ENCODE results near the gene NMUR1.

NMUR1 gene

GRCh38 chr2:231494669-231495068 is 35.6 kb downstream of the NMUR1 start:
- no peak for DNase-seq (ENCODE audit: extremely low read depth in 1 of 2, low read depth in 1 of 2)

DNA sequence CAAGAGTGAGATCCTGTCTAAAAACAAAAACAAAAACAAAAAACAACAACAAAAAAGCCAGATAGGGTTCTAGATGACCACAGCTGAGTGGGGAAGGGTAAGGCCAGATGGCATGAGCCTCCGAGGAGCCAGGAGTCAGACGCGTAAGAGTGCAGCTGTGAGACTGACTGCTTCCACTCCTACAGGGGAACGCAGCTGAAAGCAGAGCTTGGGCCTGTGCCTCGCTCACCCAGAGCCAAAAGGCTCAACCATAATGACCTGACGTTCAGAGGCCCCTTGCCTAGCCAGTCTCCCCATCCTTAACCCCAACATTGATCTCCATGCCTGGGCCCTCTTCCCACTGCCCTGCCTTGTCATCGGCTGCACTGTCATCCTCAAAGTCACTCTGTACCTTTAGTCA is 39.4 kb downstream of the NMUR1 start:
- DNase-seq (ENCODE audit: extremely low read depth in 1 of 2, low read depth in 1 of 2), result no peak

GRCh38 chr2:231489990-231490389 is 40.3 kb downstream of the NMUR1 start:
- DNase-seq (ENCODE audit: extremely low read depth in 1 of 2, low read depth in 1 of 2), result no peak

DNA sequence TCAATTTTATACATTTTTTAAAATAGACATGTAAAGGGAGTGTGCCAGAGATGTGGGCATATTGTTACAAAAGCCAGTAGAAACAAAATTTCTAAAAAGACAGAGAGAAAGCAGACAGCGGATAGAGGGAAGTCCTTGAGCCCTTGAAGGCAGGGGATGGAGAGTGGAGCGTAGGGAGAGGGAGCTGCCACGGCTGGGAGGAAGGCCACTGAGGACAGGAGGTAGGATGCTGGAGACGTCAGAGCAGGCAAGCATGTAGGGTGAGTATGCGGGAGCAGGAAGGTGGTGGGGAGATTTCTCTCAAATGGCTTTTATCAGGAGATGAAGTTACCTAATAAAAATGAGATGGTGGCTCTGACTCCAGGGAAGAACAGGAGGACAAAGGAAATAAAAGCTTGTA is 41.9 kb downstream of the NMUR1 start:
- DNase-seq (ENCODE audit: extremely low read depth in 1 of 2, low read depth in 1 of 2), result no peak

DNA sequence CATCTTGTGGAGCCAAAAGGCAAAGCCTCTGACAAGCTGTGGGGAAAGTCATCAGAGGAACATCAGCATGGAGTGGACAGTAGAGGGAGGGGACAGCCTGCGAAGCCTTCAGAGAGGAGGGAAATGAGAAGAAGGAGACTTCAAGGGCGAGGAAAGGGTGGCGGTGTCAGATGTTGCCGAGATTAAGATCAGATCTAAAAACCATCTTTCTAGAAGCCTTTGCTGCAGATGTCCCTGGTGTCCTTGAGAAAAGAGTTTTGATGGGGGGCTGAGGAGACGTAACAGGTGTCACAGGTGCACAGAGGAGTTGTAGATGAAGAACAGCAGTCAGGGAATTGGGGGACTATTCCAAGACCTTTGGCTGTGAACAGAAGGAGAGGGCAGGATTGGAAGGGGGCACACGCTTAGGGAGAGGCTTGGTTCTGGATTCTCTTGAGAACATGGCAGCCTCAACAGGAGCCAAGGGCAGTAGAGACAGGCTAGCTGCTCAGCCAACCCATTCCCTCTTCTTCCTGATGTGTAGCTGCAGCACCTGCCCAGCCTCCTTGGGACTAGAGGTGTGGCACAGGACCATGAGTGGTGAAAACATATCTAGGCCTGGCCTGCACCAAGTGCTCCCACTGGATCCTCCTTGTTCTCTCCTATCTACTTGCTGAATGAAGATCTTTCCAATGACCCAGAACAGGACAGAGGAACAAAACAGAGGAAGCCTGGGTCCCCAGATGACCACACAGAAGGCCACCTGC is 43.2 kb downstream of the NMUR1 start:
- no peak for DNase-seq (ENCODE audit: extremely low read depth in 1 of 2, low read depth in 1 of 2)

- DNase-seq (ENCODE audit: extremely low read depth in 1 of 2, low read depth in 1 of 2), result peak; percentile 6 to 25
Observed at GRCh38 chr2:231483398-231484329, 46.6 kb downstream of the NMUR1 start.

GRCh38 chr2:231482806-231483391 is 47.3 kb downstream of the NMUR1 start:
- DNase-seq (ENCODE audit: extremely low read depth in 1 of 2, low read depth in 1 of 2), result peak; percentile 46 to 53

- DNase-seq (ENCODE audit: extremely low read depth in 1 of 2, low read depth in 1 of 2), result no peak
Observed at GRCh38 chr2:231480781-231481180, 49.5 kb downstream of the NMUR1 start.

- DNase-seq (ENCODE audit: extremely low read depth in 1 of 2, low read depth in 1 of 2), result no peak
Observed at GRCh38 chr2:231479455-231479854, 50.8 kb downstream of the NMUR1 start.

DNA sequence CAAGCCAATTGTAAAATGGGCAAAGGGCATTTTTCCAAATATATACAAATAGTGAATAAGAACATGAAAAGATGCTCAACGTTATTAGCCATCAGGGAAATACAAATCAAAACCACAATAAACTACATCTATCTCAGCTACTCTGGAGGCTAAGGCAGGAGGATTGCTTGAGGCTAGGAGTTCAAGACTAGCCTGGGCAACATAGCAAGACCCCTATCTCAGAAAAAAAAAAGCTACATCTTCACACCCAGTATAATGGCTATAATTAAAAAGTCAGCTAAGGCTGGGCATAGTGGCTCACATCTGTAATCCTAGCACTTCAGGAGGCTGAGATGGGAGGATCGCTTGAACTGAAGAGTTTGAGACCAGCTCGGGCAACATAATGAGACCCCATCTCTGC is 53.3 kb downstream of the NMUR1 start:
- no peak for DNase-seq (ENCODE audit: extremely low read depth in 1 of 2, low read depth in 1 of 2)

DNA sequence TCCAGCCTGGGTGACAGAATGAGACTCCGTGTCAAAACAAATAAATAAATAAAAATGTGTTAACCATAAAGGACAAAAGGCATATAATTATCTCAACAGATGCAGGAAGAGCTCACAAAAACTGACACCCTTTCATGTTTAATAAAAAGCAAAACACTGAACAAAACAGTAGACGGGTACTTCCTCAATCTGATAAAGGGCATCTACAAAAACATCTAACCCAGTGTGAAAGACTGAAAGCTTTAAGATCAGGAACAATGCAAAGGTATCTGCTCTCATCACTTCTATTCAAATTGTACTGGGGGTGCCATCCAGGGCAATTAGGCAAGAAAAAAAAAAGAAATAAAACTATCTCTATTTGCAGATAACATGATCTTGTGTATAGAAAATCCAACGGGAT is 54.3 kb downstream of the NMUR1 start:
- no peak for DNase-seq (ENCODE audit: extremely low read depth in 1 of 2, low read depth in 1 of 2)

Measured in stimulated activated CD8-positive, alpha-beta memory T cell treated with anti-CD3 and anti-CD28 coated beads, Interleukin-7, amount 100 ng/mL, for 48 hours (primary cell).